ENCODE data around the gene PECR. TPM values are rescaled to one million over a fixed set of nuclear protein-coding genes. Genes with fewer than 3 reads are reported as not detected.
A peak's percentile ranks its signal among the peaks of the same experiment; 100 is the strongest.

PECR gene
- total and polyA plus RNA-seq, 9 of the 15 experiments (the other 6 are each of a cell fraction or from before 2014, with no cell fraction given), result 1.1 to 10.3 (median 8.2) TPM

DNA sequence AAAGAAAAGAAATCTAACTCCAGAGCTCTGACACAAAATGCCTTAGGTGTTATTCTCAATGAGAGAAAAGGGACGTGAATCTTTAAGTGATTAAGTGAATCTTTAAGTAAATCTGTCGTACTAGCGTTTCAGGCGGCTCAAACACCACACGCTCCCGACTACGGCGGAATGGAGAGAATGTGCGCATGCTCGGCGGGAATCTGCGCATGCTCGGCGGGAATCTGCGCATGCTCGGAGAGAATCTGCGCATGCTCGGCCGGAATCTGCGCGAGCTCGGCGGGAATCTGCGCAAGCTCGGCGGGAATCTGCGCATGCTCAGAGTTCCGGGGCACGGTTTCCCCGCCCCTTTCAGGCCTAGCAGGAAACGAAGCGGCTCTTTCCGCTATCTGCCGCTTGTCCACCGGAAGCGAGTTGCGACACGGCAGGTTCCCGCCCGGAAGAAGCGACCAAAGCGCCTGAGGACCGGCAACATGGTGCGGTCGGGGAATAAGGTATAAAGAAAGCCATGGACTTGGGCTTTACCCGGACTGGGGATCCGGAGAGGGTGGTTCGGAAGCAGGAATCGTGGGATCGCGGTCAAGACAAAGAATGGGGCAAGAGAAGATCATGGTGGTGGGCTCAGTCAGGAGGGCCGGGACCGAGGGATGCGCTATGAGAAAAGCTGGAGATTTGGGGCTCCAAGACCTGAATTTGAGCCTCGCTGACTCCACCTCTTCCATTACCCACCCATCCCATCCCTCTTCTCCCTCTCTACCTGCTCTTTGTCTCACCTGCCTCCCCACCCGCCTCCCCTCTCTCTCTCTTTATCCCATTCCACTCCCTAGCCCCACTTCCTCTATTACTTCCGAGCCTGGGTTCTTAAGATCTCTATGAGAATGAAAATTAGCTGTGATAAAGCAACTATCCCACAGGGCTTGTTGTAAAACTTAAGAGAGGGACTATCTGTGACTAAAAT is 27.6 kb upstream of the PECR start, which contains the start of gene XRCC5 (continued):
- TF ChIP-seq NR4A1 (CRISPR knock-in tag; IDR thresholded peaks at IDR 0.05), result no peak
- TF ChIP-seq NR4A1 (tag; IDR thresholded peaks at IDR 0.05), result no peak
- TF ChIP-seq JUN (IDR thresholded peaks at IDR 0.05; ENCODE audit: borderline replicate concordance, low read depth, low read length), result 0 out of 2 replicates have a peak, but pooled peaks have one; percentile 9
- no peak for TF ChIP-seq JUN (CRISPR knock-in tag; IDR thresholded peaks at IDR 0.05; ENCODE audit: borderline replicate concordance)
- no peak for TF ChIP-seq UBTF (IDR thresholded peaks at IDR 0.05; ENCODE audit: borderline replicate concordance in 1 of 2, low read depth in 2 of 2, low read length in 2 of 2)
- no peak; a peak in 1 of 4 replicates for TF ChIP-seq SRF (CRISPR knock-in tag; IDR thresholded peaks at IDR 0.05)
- TF ChIP-seq ZKSCAN3 (CRISPR knock-in tag; IDR thresholded peaks at IDR 0.05), result no peak
- TF ChIP-seq, protein P1, sequence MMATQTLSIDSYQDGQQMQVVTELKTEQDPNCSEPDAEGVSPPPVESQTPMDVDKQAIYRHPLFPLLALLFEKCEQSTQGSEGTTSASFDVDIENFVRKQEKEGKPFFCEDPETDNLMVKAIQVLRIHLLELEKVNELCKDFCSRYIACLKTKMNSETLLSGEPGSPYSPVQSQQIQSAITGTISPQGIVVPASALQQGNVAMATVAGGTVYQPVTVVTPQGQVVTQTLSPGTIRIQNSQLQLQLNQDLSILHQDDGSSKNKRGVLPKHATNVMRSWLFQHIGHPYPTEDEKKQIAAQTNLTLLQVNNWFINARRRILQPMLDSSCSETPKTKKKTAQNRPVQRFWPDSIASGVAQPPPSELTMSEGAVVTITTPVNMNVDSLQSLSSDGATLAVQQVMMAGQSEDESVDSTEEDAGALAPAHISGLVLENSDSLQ (IDR thresholded peaks at IDR 0.05), result no peak
- 0 out of 2 replicates have a peak, but pooled peaks have one; percentile 25 for TF ChIP-seq ZEB2 (IDR thresholded peaks at IDR 0.05)
- no peak for TF ChIP-seq EGR1 (conservative IDR thresholded peaks at IDR 0.05)
- TF ChIP-seq MEF2D (tag; conservative IDR thresholded peaks at IDR 0.05; ENCODE audit: low read depth), result no peak
- TF ChIP-seq NONO (IDR thresholded peaks at IDR 0.05; ENCODE audit: low read depth in 2 of 2, low read length in 1 of 2), result no peak
- no peak for TF ChIP-seq ZKSCAN1 (IDR thresholded peaks at IDR 0.05; ENCODE audit: low read depth, low read length)
- TF ChIP-seq BHLHE40 (IDR thresholded peaks at IDR 0.05; ENCODE audit: low read length), result no peak; the same call in 1 of the 2 replicates
- no peak for TF ChIP-seq PBX2 (CRISPR knock-in tag; IDR thresholded peaks at IDR 0.05; ENCODE audit: low read depth)
- TF ChIP-seq PBX2 (tag; conservative IDR thresholded peaks at IDR 0.05; ENCODE audit: low read depth), result no peak
- TF ChIP-seq SMAD4 (CRISPR knock-in tag; conservative IDR thresholded peaks at IDR 0.05), result no peak
- peak in 1 of 2 experiments; percentile 20; a peak in 1 of 4 replicates for TF ChIP-seq MAZ (CRISPR knock-in tag; conservative IDR thresholded peaks at IDR 0.05 in 1 of 2, IDR thresholded peaks at IDR 0.05 in 1 of 2)
- TF ChIP-seq, protein P2, sequence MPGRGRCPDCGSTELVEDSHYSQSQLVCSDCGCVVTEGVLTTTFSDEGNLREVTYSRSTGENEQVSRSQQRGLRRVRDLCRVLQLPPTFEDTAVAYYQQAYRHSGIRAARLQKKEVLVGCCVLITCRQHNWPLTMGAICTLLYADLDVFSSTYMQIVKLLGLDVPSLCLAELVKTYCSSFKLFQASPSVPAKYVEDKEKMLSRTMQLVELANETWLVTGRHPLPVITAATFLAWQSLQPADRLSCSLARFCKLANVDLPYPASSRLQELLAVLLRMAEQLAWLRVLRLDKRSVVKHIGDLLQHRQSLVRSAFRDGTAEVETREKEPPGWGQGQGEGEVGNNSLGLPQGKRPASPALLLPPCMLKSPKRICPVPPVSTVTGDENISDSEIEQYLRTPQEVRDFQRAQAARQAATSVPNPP (IDR thresholded peaks at IDR 0.05; ENCODE audit: borderline replicate concordance, insufficient read depth, insufficient read length), result no peak
- TF ChIP-seq SPI1 (IDR thresholded peaks at IDR 0.05; ENCODE audit: borderline replicate concordance, low read depth, low read length), result peak; percentile 82
